Left renal pelvis (tissue), 4 donors: Measurements from ENCODE around the gene TOPAZ1. TPM values are rescaled to one million over a fixed set of nuclear protein-coding genes. Genes with fewer than 3 reads are reported as not detected.

Source experiments
- polyA plus RNA-seq, 4 donors: library from polyadenylated mRNA; unstranded; fragments of 120-200 nt; gene quantifications; one replicate each; pipeline ENCODE4 v1.2.1, GENCODE V29; 2013; ENCODE audit not compliant: insufficient read length in 4 of 4

The TOPAZ1 gene
- polyA plus RNA-seq, 4 donors: not detected

Other genes with a start within 250 kb of the TOPAZ1 start
- 10 to 100 TPM; 28.8 to 47.3 (median 46.6) TPM for gene TCAIM, start 96.9 kb downstream of the TOPAZ1 start, polyA plus RNA-seq
- 10 to 100 TPM; 19.2 to 28.2 (median 24.5) TPM for gene ZNF445, start 235.8 kb downstream of the TOPAZ1 start, polyA plus RNA-seq